ENCODE measurements around the gene SRCIN1. TPM values are rescaled to one million over a fixed set of nuclear protein-coding genes. Genes with fewer than 3 reads are reported as not detected.

The SRCIN1 gene
- total and polyA plus RNA-seq, 7 donors: 0.04 to 0.39 (median 0.16) TPM; not detected in 1

GRCh38 chr17:38542286-38542685 lies 63.5 kb downstream of the SRCIN1 start:
- TF ChIP-seq CTCF (IDR thresholded peaks at IDR 0.05): no peak
- H3K27me3 ChIP-seq (ENCODE audit: insufficient read depth in 3 of 3, low read length in 2 of 3): peaks cover 0 to 14% (median 4%) of the 10 kb centered on the region in 3 donors
- intact Hi-C loops (cut with DNase I): no loop called here
- ATAC-seq (no peak), DNase-seq (peak in 1 of 2 donors; percentile 14)
- H3K4me3 ChIP-seq: no peak overlapping the region
- WGBS, 3 donors: 73 to 82% (median 79%) methylated on average over 8 of the region's 8 CpGs
- no peaks in the 10 kb centered on the region for H3K4me1 ChIP-seq
- H3K9me3 ChIP-seq: no peaks in the 10 kb centered on the region
- no peaks in the 10 kb centered on the region for H3K36me3 ChIP-seq (ENCODE audit: insufficient read depth in 1 of 2, low read depth in 1 of 2)
- H3K27ac ChIP-seq: no peak overlapping the region

DNA sequence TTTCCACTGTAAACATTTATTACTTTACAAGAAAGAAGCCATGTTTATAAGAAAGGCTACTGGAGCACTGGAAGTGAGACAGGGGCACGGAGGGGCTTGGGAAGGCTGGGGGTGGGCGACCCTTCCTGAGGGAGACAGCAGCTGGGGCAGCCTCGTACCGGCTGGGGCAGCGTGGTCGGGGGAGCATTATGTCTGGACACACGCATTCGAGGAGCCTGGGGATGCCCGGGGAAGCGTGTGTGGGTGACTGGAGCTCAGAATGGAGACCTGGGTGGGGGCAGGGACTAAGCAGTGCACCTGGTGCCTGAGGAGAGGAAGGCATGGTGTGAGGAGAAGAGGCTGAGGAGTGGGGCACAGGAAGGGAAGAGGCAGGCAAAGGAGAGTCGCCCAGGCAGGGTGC lies 64.5 kb downstream of the SRCIN1 start:
- WGBS, 3 donors: 57 to 63% (median 59%) methylated on average over 11 of the region's 11 CpGs
- peaks cover 0 to 10% (median 7%) of the 10 kb centered on the region in 3 donors for H3K27me3 ChIP-seq (ENCODE audit: insufficient read depth in 3 of 3, low read length in 2 of 3)
- no peak for ATAC-seq
- H3K4me1 ChIP-seq: no peaks in the 10 kb centered on the region
- intact Hi-C loops (cut with DNase I): no loop called here
- no peak for TF ChIP-seq CTCF (IDR thresholded peaks at IDR 0.05)
- no peak overlapping the region for H3K4me3 ChIP-seq
- H3K27ac ChIP-seq: no peak overlapping the region
- H3K36me3 ChIP-seq (ENCODE audit: insufficient read depth in 1 of 2, low read depth in 1 of 2): no peaks in the 10 kb centered on the region
- DNase-seq: peak in 1 of 2 donors; percentile 27
- H3K9me3 ChIP-seq: no peaks in the 10 kb centered on the region

DNA sequence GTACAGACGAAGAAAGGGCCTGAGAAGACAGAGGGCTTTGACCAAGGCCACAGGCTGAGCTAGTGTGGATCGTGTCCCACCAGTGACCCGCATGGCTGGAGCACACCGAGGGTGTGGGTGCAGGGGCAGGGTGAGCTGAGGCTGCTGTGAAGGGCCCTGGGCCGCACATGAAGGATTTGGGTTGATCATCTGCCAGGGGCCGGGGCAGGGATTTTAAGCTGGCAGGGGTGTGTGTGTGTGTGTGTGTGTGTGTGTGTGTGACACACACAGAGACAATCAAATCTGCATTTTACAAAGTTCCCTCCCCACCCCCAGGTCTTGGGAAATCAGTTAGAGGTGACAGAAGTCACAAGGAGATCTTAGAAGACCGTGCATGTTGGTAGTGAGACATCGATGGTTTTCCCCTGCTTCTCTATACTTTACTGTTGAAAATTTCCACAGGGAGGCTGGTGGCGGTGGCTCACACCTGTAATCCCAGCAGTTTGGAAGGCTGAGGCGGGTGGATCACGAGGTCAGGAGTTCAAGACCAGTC lies 65.2 kb downstream of the SRCIN1 start:
- TF ChIP-seq CTCF (IDR thresholded peaks at IDR 0.05): no peak
- H3K36me3 ChIP-seq (ENCODE audit: insufficient read depth in 1 of 2, low read depth in 1 of 2): no peaks in the 10 kb centered on the region

GRCh38 chr17:38539386-38539785 lies 66.4 kb downstream of the SRCIN1 start:
- no peaks in the 10 kb centered on the region for H3K36me3 ChIP-seq (ENCODE audit: insufficient read depth in 1 of 2, low read depth in 1 of 2)
- 62 to 72% (median 68%) methylated on average over 8 of the region's 8 CpGs for WGBS, 3 donors
- DNase-seq (peak in 1 of 2 donors; percentile 19), ATAC-seq (no peak)
- no peak overlapping the region for H3K4me3 ChIP-seq
- no peaks in the 10 kb centered on the region for H3K4me1 ChIP-seq
- H3K27me3 ChIP-seq (ENCODE audit: insufficient read depth in 3 of 3, low read length in 2 of 3): peaks cover 0 to 17% (median 7%) of the 10 kb centered on the region in 3 donors
- TF ChIP-seq CTCF (IDR thresholded peaks at IDR 0.05): no peak
- intact Hi-C loops (cut with DNase I): no loop called here
- no peak overlapping the region for H3K27ac ChIP-seq
- H3K9me3 ChIP-seq: no peaks in the 10 kb centered on the region

More for the DNA sequence above, 65.2 kb downstream of the SRCIN1 start:
- Histone ChIP-seq H3K27me3 (ENCODE audit: insufficient read depth in 3 of 3, low read length in 2 of 3) (peaks cover 0 to 10% (median 7%) of the 10 kb centered on the region in 3 donors), H3K4me1 (no peaks in the 10 kb centered on the region), H3K4me3 (no peak overlapping the region), H3K27ac (no peak overlapping the region), H3K9me3 (no peaks in the 10 kb centered on the region)
- intact Hi-C loops (cut with DNase I): no loop called here
- DNase-seq (peak in 1 of 2 donors; percentile 10), ATAC-seq (no peak)
- 71 to 78% (median 72%) methylated on average over 11 of the region's 11 CpGs for WGBS, 3 donors

GRCh38 chr17:38538906-38539305 lies 66.8 kb downstream of the SRCIN1 start:
- H3K9me3 ChIP-seq: no peaks in the 10 kb centered on the region
- H3K36me3 ChIP-seq (ENCODE audit: insufficient read depth in 1 of 2, low read depth in 1 of 2): no peaks in the 10 kb centered on the region
- ATAC-seq (no peak), DNase-seq (peak in 1 of 2 donors; percentile 15)
- H3K27ac ChIP-seq: no peak overlapping the region
- no peaks in the 10 kb centered on the region for H3K4me1 ChIP-seq
- peaks cover 0 to 15% (median 5%) of the 10 kb centered on the region in 3 donors for H3K27me3 ChIP-seq (ENCODE audit: insufficient read depth in 3 of 3, low read length in 2 of 3)
- intact Hi-C loops (cut with DNase I): no loop called here
- WGBS, 3 donors: 83 to 92% (median 87%) methylated on average over 9 of the region's 9 CpGs
- TF ChIP-seq CTCF (IDR thresholded peaks at IDR 0.05): no peak
- H3K4me3 ChIP-seq: no peak overlapping the region

Data from psoas muscle (tissue), 8 donors.